K562 (cell line): ENCODE results near the gene TERC. TPM values are rescaled to one million over a fixed set of nuclear protein-coding genes. Genes with fewer than 3 reads are reported as not detected.
A peak's percentile ranks its signal among the peaks of the same experiment; 100 is the strongest.

ENCODE experiments used
- ATF3 ChIP-seq, 2 experiments: fragments of 450-650 bp in 1 of 2; sonication (generic) in 1 of 2; formaldehyde crosslinking in 1 of 2; IDR thresholded peaks in 1 of 2; conservative IDR thresholded peaks in 1 of 2; 2 replicates each; pipeline versions ENCODE4 v1.6.1 to v1.8.1; 2016 to 2023; ENCODE audit warnings: mild to moderate bottlenecking in 2 of 2, moderate library complexity in 2 of 2, inconsistent platforms in 1 of 2, missing genetic modification reagents in 1 of 2
- BCOR ChIP-seq: fragments of 450-650 bp; IDR thresholded peaks from 2 replicates; pipeline ENCODE4 v1.6.1; 2016
- CREB3L1 ChIP-seq: fragments of 450-650 bp; IDR thresholded peaks from 2 replicates; pipeline ENCODE4 v1.6.1; 2014; ENCODE audit warnings: low read depth, mild to moderate bottlenecking, moderate library complexity, borderline replicate concordance
- E2F6 ChIP-seq, 2 experiments: IDR thresholded peaks; 2 replicates each; pipeline ENCODE4 v1.6.1; 2011; ENCODE audit warnings: borderline replicate concordance in 1 of 2, control low read depth in 1 of 2, low read depth in 1 of 2, low read length in 1 of 2, mild to moderate bottlenecking in 1 of 2, mixed read lengths in 1 of 2, moderate library complexity in 1 of 2; ENCODE audit not compliant: insufficient read depth in 1 of 2, insufficient read length in 1 of 2, poor library complexity in 1 of 2, severe bottlenecking in 1 of 2; ENCODE audit errors: extremely low read depth in 1 of 2
- ETS2 ChIP-seq: IDR thresholded peaks from 2 replicates; pipeline ENCODE4 v1.6.1; 2016; ENCODE audit warnings: borderline replicate concordance, missing genetic modification characterization, mild to moderate bottlenecking, moderate library complexity, missing compliant biosample characterization; ENCODE audit not compliant: poor library complexity, severe bottlenecking
- FOXO4 ChIP-seq: fragments of 450-650 bp; formaldehyde crosslinking; IDR thresholded peaks from 2 replicates; pipeline ENCODE4 v1.4.0; 2020; ENCODE audit warnings: mild to moderate bottlenecking, moderate library complexity
- HDAC1 ChIP-seq, 2 experiments: fragments of 450-650 bp; IDR thresholded peaks; 2 replicates each; pipeline ENCODE4 v1.6.1; 2016 to 2017; ENCODE audit warnings: inconsistent platforms in 1 of 2, mild to moderate bottlenecking in 1 of 2, moderate library complexity in 1 of 2
- HMGXB4 ChIP-seq: sonication (generic); formaldehyde crosslinking; IDR thresholded peaks from 2 replicates; pipeline ENCODE4 v1.8.1; 2023; ENCODE audit warnings: mild to moderate bottlenecking, missing genetic modification reagents
- HSF4 ChIP-seq: fragments of 250-450 bp; sonication (Bioruptor Pico); IDR thresholded peaks from 2 replicates; pipeline ENCODE4 v2.1.2; 2022; ENCODE audit warnings: mild to moderate bottlenecking, moderate library complexity, borderline replicate concordance
- IRF1 ChIP-seq: sonication (generic); formaldehyde crosslinking; IDR thresholded peaks from 2 replicates; pipeline ENCODE4 v1.8.0; 2022; ENCODE audit warnings: missing genetic modification reagents, mild to moderate bottlenecking, borderline replicate concordance
- KAT7 ChIP-seq: sonication (generic); formaldehyde crosslinking; IDR thresholded peaks from 2 replicates; pipeline ENCODE4 v1.8.0; 2022; ENCODE audit warnings: missing genetic modification reagents, mild to moderate bottlenecking, borderline replicate concordance
- POLR3A ChIP-seq: IDR thresholded peaks from 2 replicates; pipeline ENCODE4 v1.6.1; 2011; ENCODE audit warnings: borderline replicate concordance, mild to moderate bottlenecking, moderate library complexity; ENCODE audit not compliant: insufficient read length, insufficient read depth; ENCODE audit errors: extremely low read depth
- TAF1 ChIP-seq: IDR thresholded peaks from 2 replicates; pipeline ENCODE4 v1.6.1; 2011; ENCODE audit warnings: mild to moderate bottlenecking, low read length, moderate library complexity; ENCODE audit not compliant: insufficient read depth, control insufficient read depth, severe bottlenecking; ENCODE audit errors: extremely low read depth
- THRAP3 ChIP-seq: fragments of 450-650 bp; IDR thresholded peaks from 2 replicates; pipeline ENCODE4 v1.6.1; 2016; ENCODE audit warnings: mild to moderate bottlenecking, inconsistent platforms, borderline replicate concordance
- ZBED1 ChIP-seq: IDR thresholded peaks from 2 replicates; pipeline ENCODE4 v1.6.1; 2014
- ZNF197 ChIP-seq: fragments of 200-800 bp; sonication (Bioruptor generic); IDR thresholded peaks from 2 replicates; pipeline ENCODE4 v1.6.1; 2016; ENCODE audit warnings: low read depth, missing genetic modification characterization, missing compliant biosample characterization
- ZNF239 ChIP-seq: fragments of 250-450 bp; sonication (Bioruptor Pico); IDR thresholded peaks from 2 replicates; pipeline ENCODE4 v1.4.0; 2020; ENCODE audit warnings: mild to moderate bottlenecking
- ZNF551 ChIP-seq: fragments of 250-450 bp; sonication (Bioruptor Pico); IDR thresholded peaks from 2 replicates; pipeline ENCODE4 v1.5.0; 2021; ENCODE audit warnings: mild to moderate bottlenecking, moderate library complexity
- polyA plus RNA-seq, 8 experiments: library from polyadenylated mRNA; depleted of rRNA in 4 of 8; stranded (reverse) in 5 of 8; unstranded in 3 of 8; fragments of >200 nt; fragmentation: Nextera tagmentation in 2 of 8; fragmentation: Illumina TruSeq in 1 of 8; extraction: Ambion mirVana in 2 of 8; extraction: Trizol in 1 of 8; gene quantifications; 2 replicates each; pipeline versions ENCODE4 v1.2.1 to v1.2.3, GENCODE V29; 2011 to 2014; ENCODE audit warnings: inconsistent platforms in 1 of 8, missing spikeins in 1 of 8
- total RNA-seq, 7 experiments: library from RNA; depleted of rRNA in 6 of 7; stranded (reverse); fragments of >200 nt in 6 of 7; fragmentation: Illumina TruSeq in 2 of 7; extraction: Trizol in 2 of 7; gene quantifications; 2 replicates each; pipeline versions ENCODE4 v1.2.1 to v1.2.3, GENCODE V29; 2011 to 2021; ENCODE audit warnings: low replicate concordance in 1 of 7

Gene TERC
- total and polyA plus RNA-seq, 9 of the 15 experiments (the other 6 are each of a cell fraction or from before 2014, with no cell fraction given), result 0.77 to 234 (median 27.9) TPM; not detected in 3

GRCh38 chr3:169764312-169764881, 463 bp downstream of the TERC start (continued):
- TF ChIP-seq THRAP3 (no peak), ATF3 (IDR thresholded peaks at IDR 0.05) (no peak), ATF3 (CRISPR knock-in tag; conservative IDR thresholded peaks at IDR 0.05) (peak; percentile 70; the same call in 1 of the 2 replicates), ETS2 (tag) (no peak), ZNF239 (no peak), KAT7 (CRISPR knock-in tag) (0 out of 2 replicates have a peak, but pooled peaks have one; percentile 49), FOXO4 (CRISPR knock-in tag) (no peak), CREB3L1 (no peak), BCOR (no peak), IRF1 (CRISPR knock-in tag) (no peak), HDAC1 (IDR thresholded peaks at IDR 0.05) (peak in 1 of 2 experiments; percentile 41; a peak in 1 of 4 replicates), ZNF197 (CRISPR knock-in tag) (no peak), ZNF551 (no peak), ZBED1 (no peak), POLR3A (no peak), E2F6 (IDR thresholded peaks at IDR 0.05; ENCODE audit: borderline replicate concordance in 1 of 2, extremely low read depth in 1 of 2, insufficient read depth in 1 of 2, insufficient read length in 1 of 2, low read depth in 1 of 2, low read length in 1 of 2, poor library complexity in 1 of 2, severe bottlenecking in 1 of 2) (peak in 1 of 2 experiments; percentile 18), HSF4 (CRISPR knock-in tag) (no peak), HMGXB4 (CRISPR knock-in tag) (0 out of 2 replicates have a peak, but pooled peaks have one; percentile 61), TAF1 (no peak)
